AG04450 (cell line): ENCODE data around the gene C10orf62. TPM values are rescaled to one million over a fixed set of nuclear protein-coding genes. Genes with fewer than 3 reads are reported as not detected.

ENCODE experiments used
- CTCF ChIA-PET: fragments of 300-600, 350-600 bp; formaldehyde crosslinking; extraction: SDS; loops from one replicate; lab custom pipeline; 2022; ENCODE audit warnings: antibody characterized with exemption, inconsistent platforms; lab: Charles Lee
- POLR2A ChIA-PET: fragments of 350-600 bp; formaldehyde crosslinking; extraction: SDS; loops from one replicate; lab custom pipeline; 2021; ENCODE audit warnings: antibody characterized with exemption, inconsistent platforms; lab: Yijun Ruan, JAX
- DNase-seq: peaks from one replicate; pipeline ENCODE4 v3.0.0-alpha.2; 2011; ENCODE audit warnings: low read depth, low spot score
- H3K27ac ChIP-seq: one replicate; pipeline ENCODE4 v1.5.1; 2012; ENCODE audit warnings: low read depth, low read length, control low read depth
- H3K27me3 ChIP-seq: one replicate; pipeline ENCODE4 v1.6.0; 2012; ENCODE audit warnings: low read length; ENCODE audit not compliant: control insufficient read depth, insufficient read depth
- H3K4me3 ChIP-seq: 2 replicates; pipeline ENCODE4 v1.5.1; 2011; ENCODE audit warnings: mild to moderate bottlenecking, low read depth, low read length, control low read depth
- H3K9me3 ChIP-seq: 2 replicates; pipeline ENCODE4 v1.5.1; 2012; ENCODE audit warnings: low read length; ENCODE audit not compliant: control insufficient read depth, insufficient read depth
- CTCF ChIP-seq: IDR thresholded peaks from 2 replicates; pipeline ENCODE4 v1.5.1; 2011; ENCODE audit warnings: low read depth, low read length, control low read depth, inconsistent platforms
- polyA plus RNA-seq: library from polyadenylated mRNA; depleted of rRNA; stranded (reverse); fragments of >200 nt; gene quantifications from 2 replicates; pipeline ENCODE4 v1.2.3, GENCODE V29; 2011

Gene C10orf62
- polyA plus RNA-seq, 1 experiment, result not detected

GRCh38 chr10:97583476-97583875 is 6.0 kb upstream of the C10orf62 start:
- CTCF ChIA-PET, result no interaction called here
- no peak for TF ChIP-seq CTCF
- Histone ChIP-seq H3K4me3 (no peak overlapping the region), H3K27ac (no peak overlapping the region), H3K27me3 (no peaks in the 10 kb centered on the region), H3K9me3 (no peaks in the 10 kb centered on the region)
- DNase-seq, result no peak
- POLR2A ChIA-PET, result no interaction called here

- TF ChIP-seq CTCF, result no peak
- no peak for DNase-seq
- ChIA-PET CTCF (interaction anchor here (2.9 kb wide), 1 partner anchor 12 kb away, joined by 12 read pairs; the partner anchor contains the start of gene ANKRD2), POLR2A (no interaction called here)
- Histone ChIP-seq H3K9me3 (no peaks in the 10 kb centered on the region), H3K4me3 (no peak within 1 kb of the TSS), H3K27ac (no peak within 1 kb of the TSS), H3K27me3 (no peaks in the 10 kb centered on the region)
These were observed 5.3 kb upstream of the C10orf62 start, which contains the start of gene HOGA1 for GRCh38 chr10:97584060-97584797. TSS of gene HOGA1 (plus strand) at chr10:97584389. CDS start at chr10:97584704, 315 bp downstream.

- H3K4me3 ChIP-seq, result no peak overlapping the region
- H3K27ac ChIP-seq, result no peak overlapping the region
- ChIA-PET POLR2A (no interaction called here), CTCF (interaction anchor here (2.9 kb wide), 1 partner anchor 13 kb away, joined by 12 read pairs; the partner anchor contains the start of gene ANKRD2)
- H3K9me3 ChIP-seq, result no peaks in the 10 kb centered on the region
- no peak for DNase-seq
- no peak for TF ChIP-seq CTCF
- H3K27me3 ChIP-seq, result no peaks in the 10 kb centered on the region
These were observed 4.6 kb upstream of the C10orf62 start for GRCh38 chr10:97584798-97585438.

- no peaks in the 10 kb centered on the region for H3K9me3 ChIP-seq
- CTCF ChIA-PET, result interaction anchor here (2.9 kb wide), 1 partner anchor 14 kb away, joined by 12 read pairs; the partner anchor contains the start of gene ANKRD2
- no peak for TF ChIP-seq CTCF
- no peaks in the 10 kb centered on the region for H3K27me3 ChIP-seq
- POLR2A ChIA-PET, result no interaction called here
- no peak for DNase-seq
- H3K27ac ChIP-seq, result no peak overlapping the region
- no peak overlapping the region for H3K4me3 ChIP-seq
These were observed 4.1 kb upstream of the C10orf62 start for GRCh38 chr10:97585439-97585811.

GRCh38 chr10:97587183-97587582 is 2.3 kb upstream of the C10orf62 start:
- ChIA-PET CTCF (interaction anchor here (1.2 kb wide), 1 partner anchor 15 kb away, joined by 4 read pairs; the partner anchor contains the start of gene ANKRD2), POLR2A (no interaction called here)
- DNase-seq, result no peak
- H3K27ac ChIP-seq, result no peak overlapping the region
- no peaks in the 10 kb centered on the region for H3K27me3 ChIP-seq
- H3K4me3 ChIP-seq, result no peak overlapping the region
- no peak for TF ChIP-seq CTCF
- H3K9me3 ChIP-seq, result no peaks in the 10 kb centered on the region
